ENCODE measurements around the gene TDRD3.

TDRD3 gene

GRCh38 chr13:60397704-60398378 lies 821 bp downstream of the TDRD3 start:
- no peak for TF ChIP-seq CREB1 (IDR thresholded peaks at IDR 0.05; ENCODE audit: low read depth)
- 0 out of 2 replicates have a peak, but pooled peaks have one; percentile 13 for TF ChIP-seq TCF12 (IDR thresholded peaks at IDR 0.05; ENCODE audit: low read depth)
- no peak for TF ChIP-seq EGR1 (IDR thresholded peaks at IDR 0.05)
- TF ChIP-seq TAF1 (IDR thresholded peaks at IDR 0.05; ENCODE audit: low read depth): peak; percentile 64; the same call in 1 of the 2 replicates
- 0 out of 2 replicates have a peak, but pooled peaks have one; percentile 20 for TF ChIP-seq EP300 (IDR thresholded peaks at IDR 0.05; ENCODE audit: borderline replicate concordance)
- TF ChIP-seq RAD21 (IDR thresholded peaks at IDR 0.05; ENCODE audit: low read depth): no peak
- no peak for TF ChIP-seq CEBPB (IDR thresholded peaks at IDR 0.05)
- peak; percentile 39; the same call in 1 of the 2 replicates for TF ChIP-seq YY1 (IDR thresholded peaks at IDR 0.05; ENCODE audit: low read depth)
- TF ChIP-seq, protein P1, sequence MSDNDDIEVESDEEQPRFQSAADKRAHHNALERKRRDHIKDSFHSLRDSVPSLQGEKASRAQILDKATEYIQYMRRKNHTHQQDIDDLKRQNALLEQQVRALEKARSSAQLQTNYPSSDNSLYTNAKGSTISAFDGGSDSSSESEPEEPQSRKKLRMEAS (IDR thresholded peaks at IDR 0.05): peak; percentile 33; the same call in 1 of the 2 replicates
- TF ChIP-seq, protein P2, sequence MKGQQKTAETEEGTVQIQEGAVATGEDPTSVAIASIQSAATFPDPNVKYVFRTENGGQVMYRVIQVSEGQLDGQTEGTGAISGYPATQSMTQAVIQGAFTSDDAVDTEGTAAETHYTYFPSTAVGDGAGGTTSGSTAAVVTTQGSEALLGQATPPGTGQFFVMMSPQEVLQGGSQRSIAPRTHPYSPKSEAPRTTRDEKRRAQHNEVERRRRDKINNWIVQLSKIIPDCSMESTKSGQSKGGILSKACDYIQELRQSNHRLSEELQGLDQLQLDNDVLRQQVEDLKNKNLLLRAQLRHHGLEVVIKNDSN (IDR thresholded peaks at IDR 0.05): no peak

- TF ChIP-seq, protein P2 (IDR thresholded peaks at IDR 0.05): no peak
- TF ChIP-seq, protein P1 (IDR thresholded peaks at IDR 0.05): no peak
- TF ChIP-seq TAF1 (IDR thresholded peaks at IDR 0.05; ENCODE audit: low read depth) (no peak), YY1 (IDR thresholded peaks at IDR 0.05; ENCODE audit: low read depth) (no peak), CEBPB (IDR thresholded peaks at IDR 0.05) (no peak), CREB1 (IDR thresholded peaks at IDR 0.05; ENCODE audit: low read depth) (no peak), EGR1 (IDR thresholded peaks at IDR 0.05) (no peak), TCF12 (IDR thresholded peaks at IDR 0.05; ENCODE audit: low read depth) (no peak), RAD21 (IDR thresholded peaks at IDR 0.05; ENCODE audit: low read depth) (no peak), TEAD4 (IDR thresholded peaks at IDR 0.05) (no peak)
Measured at GRCh38 chr13:60398379-60398891, 1.4 kb downstream of the TDRD3 start.

- no peak for TF ChIP-seq TEAD4 (IDR thresholded peaks at IDR 0.05)
- no peak for TF ChIP-seq RAD21 (IDR thresholded peaks at IDR 0.05; ENCODE audit: low read depth)
- TF ChIP-seq CREB1 (IDR thresholded peaks at IDR 0.05; ENCODE audit: low read depth): no peak
- no peak for TF ChIP-seq TCF12 (IDR thresholded peaks at IDR 0.05; ENCODE audit: low read depth)
- no peak for TF ChIP-seq ZBTB7A (IDR thresholded peaks at IDR 0.05; ENCODE audit: low read depth)
- TF ChIP-seq EGR1 (IDR thresholded peaks at IDR 0.05): no peak
- TF ChIP-seq EP300 (IDR thresholded peaks at IDR 0.05; ENCODE audit: borderline replicate concordance): no peak
- no peak for TF ChIP-seq TAF1 (IDR thresholded peaks at IDR 0.05; ENCODE audit: low read depth)
- no peak for TF ChIP-seq FOXM1 (IDR thresholded peaks at IDR 0.05; ENCODE audit: borderline replicate concordance, low read depth)
- no peak for TF ChIP-seq REST (IDR thresholded peaks at IDR 0.05; ENCODE audit: low read depth)
- TF ChIP-seq CEBPB (IDR thresholded peaks at IDR 0.05): no peak
- TF ChIP-seq, protein P2 (IDR thresholded peaks at IDR 0.05): no peak
- no peak for TF ChIP-seq NFIC (IDR thresholded peaks at IDR 0.05)
- TF ChIP-seq, protein P1 (IDR thresholded peaks at IDR 0.05): no peak
- TF ChIP-seq YY1 (IDR thresholded peaks at IDR 0.05; ENCODE audit: low read depth): no peak
Measured at GRCh38 chr13:60398907-60399589, 2.0 kb downstream of the TDRD3 start.

DNA sequence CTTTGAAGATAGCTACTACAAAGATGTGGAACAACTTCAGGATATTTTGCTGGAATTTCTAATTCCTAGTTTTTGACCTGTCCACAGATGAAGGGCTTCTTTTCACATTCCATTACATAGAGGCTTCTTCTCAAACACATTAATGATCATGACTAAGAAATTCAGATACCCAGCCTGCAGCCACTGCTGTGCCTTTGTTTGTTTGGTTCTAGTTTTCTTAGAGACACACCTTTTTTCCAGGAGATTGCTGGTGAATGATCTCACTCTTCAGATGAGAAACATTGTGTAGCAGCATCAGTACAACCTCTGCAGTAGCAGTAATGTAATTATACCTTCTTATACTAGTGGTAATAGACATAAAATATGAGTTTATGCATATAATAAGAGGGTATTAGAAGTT lies 5.0 kb downstream of the TDRD3 start:
- TF ChIP-seq EP300 (IDR thresholded peaks at IDR 0.05; ENCODE audit: borderline replicate concordance): no peak
- TF ChIP-seq, protein P2 (IDR thresholded peaks at IDR 0.05): no peak
- TF ChIP-seq ZBTB7A (IDR thresholded peaks at IDR 0.05; ENCODE audit: low read depth): no peak
- TF ChIP-seq TCF12 (IDR thresholded peaks at IDR 0.05; ENCODE audit: low read depth): no peak
- no peak for TF ChIP-seq YY1 (IDR thresholded peaks at IDR 0.05; ENCODE audit: low read depth)
- no peak for TF ChIP-seq REST (IDR thresholded peaks at IDR 0.05; ENCODE audit: low read depth)
- no peak for TF ChIP-seq TAF1 (IDR thresholded peaks at IDR 0.05; ENCODE audit: low read depth)
- no peak for TF ChIP-seq TEAD4 (IDR thresholded peaks at IDR 0.05)
- TF ChIP-seq RAD21 (IDR thresholded peaks at IDR 0.05; ENCODE audit: low read depth): no peak
- no peak for TF ChIP-seq NFIC (IDR thresholded peaks at IDR 0.05)
- no peak for TF ChIP-seq CREB1 (IDR thresholded peaks at IDR 0.05; ENCODE audit: low read depth)
